HG03139 (cell line): ENCODE data around the gene EXTL1.
"Not testable (repeated sequence)": the region's sequence is repeated elsewhere in the genome, so short reads cannot be mapped to it uniquely, and the experiment has no call there.

ENCODE experiments used
- ATAC-seq: cut with Tn5 transposase; IDR thresholded peaks from one replicate; pipeline ENCODE4 v1.9.1; 2021; ENCODE audit not compliant: unreplicated experiment

Gene EXTL1

GRCh38 chr1:26021647-26022403 is at the start of gene EXTL1:
TSS of gene EXTL1 (plus strand) at chr1:26021775. CDS start at chr1:26022647, 872 bp downstream.
- ATAC-seq = no peak

GRCh38 chr1:25971811-25972180 is 49.8 kb upstream of the EXTL1 start:
- ATAC-seq = no peak

- no peak for ATAC-seq
Observed at GRCh38 chr1:25973610-25974321, 47.8 kb upstream of the EXTL1 start.

GRCh38 chr1:25977801-25978200 is 43.8 kb upstream of the EXTL1 start:
- no peak for ATAC-seq

GRCh38 chr1:25978403-25978802 is 43.2 kb upstream of the EXTL1 start:
- no peak for ATAC-seq

- ATAC-seq = no peak
Observed at GRCh38 chr1:25979210-25979609, 42.4 kb upstream of the EXTL1 start.

- no peak for ATAC-seq
Observed at GRCh38 chr1:25985171-25985570, 36.4 kb upstream of the EXTL1 start.

- ATAC-seq = no peak
Observed at GRCh38 chr1:25985670-25986069, 35.9 kb upstream of the EXTL1 start.

- not testable (repeated sequence) for ATAC-seq
Observed at GRCh38 chr1:25986773-25987172, 34.8 kb upstream of the EXTL1 start.

GRCh38 chr1:25987951-25988350 is 33.6 kb upstream of the EXTL1 start:
- ATAC-seq = no peak

GRCh38 chr1:25989440-25990234 is 31.9 kb upstream of the EXTL1 start:
- ATAC-seq = no peak

GRCh38 chr1:25990251-25990650 is 31.3 kb upstream of the EXTL1 start:
- ATAC-seq = no peak

GRCh38 chr1:25990702-25991395 is 30.7 kb upstream of the EXTL1 start:
- ATAC-seq = no peak

- ATAC-seq = no peak
Observed at GRCh38 chr1:25991937-25992688, 29.5 kb upstream of the EXTL1 start.

GRCh38 chr1:25992689-25993171 is 28.8 kb upstream of the EXTL1 start:
- no peak for ATAC-seq

- no peak for ATAC-seq
Observed at GRCh38 chr1:25993197-25993951, 28.2 kb upstream of the EXTL1 start.

- no peak for ATAC-seq
Observed at GRCh38 chr1:25994402-25995150, 27.0 kb upstream of the EXTL1 start.

- no peak for ATAC-seq
Observed at GRCh38 chr1:25996966-25997827, 24.4 kb upstream of the EXTL1 start.
